ENCODE results near the gene ATP5MK.
"Not testable (repeated sequence)": the region's sequence is repeated elsewhere in the genome, so short reads cannot be mapped to it uniquely, and the experiment has no call there.

The ATP5MK gene, protein sequence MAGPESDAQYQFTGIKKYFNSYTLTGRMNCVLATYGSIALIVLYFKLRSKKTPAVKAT

GRCh38 chr10:103396067-103396788, at the start of gene ATP5MK, which contains the start of gene PDCD11:
TSS of gene ATP5MK (minus strand) at chr10:103396475. CDS start at chr10:103392457, 4,018 bp downstream.
TSS of gene PDCD11 (plus strand) at chr10:103396626. CDS start at chr10:103398427, 1,801 bp downstream.
- peak; percentile 93 to 98 for DNase-seq

GRCh38 chr10:103445366-103445765, 49.1 kb upstream of the ATP5MK start:
- no peak for DNase-seq

GRCh38 chr10:103444478-103444877, 48.2 kb upstream of the ATP5MK start:
- DNase-seq, result no peak

DNA sequence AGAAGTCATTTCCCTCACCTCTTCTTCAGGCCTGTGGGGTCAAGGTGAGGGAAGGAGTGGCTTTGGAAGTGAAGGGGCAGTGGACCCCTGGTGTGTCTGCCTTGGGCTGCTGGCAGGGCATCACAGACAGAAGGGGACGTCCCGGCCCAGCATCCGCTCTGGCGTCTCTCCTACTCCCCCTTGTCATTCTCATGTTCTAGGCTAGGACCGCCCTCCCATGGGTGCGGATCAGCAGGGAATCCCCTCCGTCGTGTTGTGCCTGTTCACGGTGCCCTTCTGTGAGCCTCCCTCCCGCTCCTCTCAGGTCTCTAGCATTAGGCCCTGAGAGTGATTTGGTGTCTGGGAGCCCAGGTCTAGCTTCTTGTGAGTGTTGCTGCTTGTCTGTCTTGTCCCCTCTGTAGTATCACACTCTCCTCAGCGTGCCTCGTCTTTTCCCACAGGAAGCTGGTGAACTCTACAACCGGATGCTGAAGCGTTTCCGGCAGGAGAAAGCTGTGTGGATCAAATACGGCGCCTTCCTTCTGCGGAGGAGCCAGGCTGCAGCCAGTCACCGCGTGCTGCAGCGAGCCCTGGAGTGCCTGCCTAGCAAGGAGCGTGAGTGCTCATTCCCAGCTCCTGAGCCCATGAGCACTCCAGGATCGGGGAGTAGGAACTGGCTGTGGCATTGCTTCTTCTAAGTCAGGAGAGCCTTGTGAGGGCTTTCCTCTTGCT, 47.4 kb upstream of the ATP5MK start:
- no peak for DNase-seq

GRCh38 chr10:103442031-103442461, 45.8 kb upstream of the ATP5MK start:
- DNase-seq, result no peak

- no peak for DNase-seq
Observed at GRCh38 chr10:103441611-103442010, 45.3 kb upstream of the ATP5MK start.

GRCh38 chr10:103441206-103441605, 44.9 kb upstream of the ATP5MK start:
- no peak for DNase-seq

DNA sequence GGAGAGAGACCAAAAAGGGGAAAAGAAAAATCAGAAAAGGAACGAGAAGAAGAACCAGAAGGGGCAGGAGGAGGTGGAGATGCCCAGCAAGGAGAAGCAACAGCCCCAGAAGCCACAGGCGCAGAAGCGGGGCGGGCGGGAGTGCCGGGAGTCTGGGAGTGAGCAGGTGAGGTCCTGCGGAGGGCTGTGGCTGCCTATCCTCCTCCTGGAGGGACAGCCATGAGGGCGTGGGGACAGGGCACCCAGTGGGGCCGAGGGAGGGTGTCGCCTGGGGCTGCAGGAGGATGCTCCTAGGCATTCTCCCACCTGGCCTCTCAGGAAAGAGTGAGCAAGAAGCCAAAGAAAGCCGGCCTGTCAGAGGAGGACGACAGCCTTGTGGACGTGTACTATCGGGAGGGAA, 44.1 kb upstream of the ATP5MK start:
- DNase-seq, result no peak

GRCh38 chr10:103439776-103440175, 43.5 kb upstream of the ATP5MK start:
- DNase-seq, result no peak

DNA sequence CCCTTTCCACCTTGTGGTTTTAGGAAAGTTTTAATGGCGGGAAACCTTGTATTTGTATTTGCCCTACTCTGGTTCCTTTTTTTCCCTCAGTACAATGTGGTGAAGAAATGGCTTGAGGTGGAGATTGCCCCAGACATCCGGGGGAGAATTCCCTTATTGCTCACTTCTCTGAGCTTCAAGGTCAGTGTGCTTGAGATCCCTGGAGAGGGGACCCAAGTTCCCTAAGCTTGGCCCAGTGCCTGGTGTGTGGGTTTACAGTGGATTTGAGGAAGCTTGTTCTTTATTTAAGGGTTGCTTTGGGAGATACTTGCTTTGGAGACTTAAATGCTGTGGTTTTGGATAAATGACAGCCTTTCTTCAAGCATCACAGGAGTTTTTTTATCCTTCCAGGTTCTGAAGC, 37.6 kb upstream of the ATP5MK start:
- DNase-seq, result no peak

DNA sequence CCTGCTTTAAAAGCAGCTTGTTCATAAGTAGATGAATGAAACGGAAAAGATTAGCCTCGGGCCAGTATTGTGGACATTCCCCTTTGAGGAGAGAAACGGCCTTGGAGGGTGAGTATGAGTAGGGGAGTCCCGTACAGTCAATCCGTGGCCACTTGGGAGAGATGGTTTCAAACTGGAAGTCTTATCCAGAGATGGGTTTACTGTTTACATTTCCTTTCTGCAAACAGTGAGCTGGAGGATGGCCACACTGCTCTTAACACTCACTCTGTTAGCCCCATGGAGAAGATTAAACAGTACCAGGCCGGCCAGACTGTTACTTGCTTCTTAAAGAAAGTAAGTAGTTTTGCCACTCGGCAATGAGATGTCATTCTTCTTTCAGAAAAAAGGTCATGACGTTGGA, 35.6 kb upstream of the ATP5MK start:
- no peak for DNase-seq

DNA sequence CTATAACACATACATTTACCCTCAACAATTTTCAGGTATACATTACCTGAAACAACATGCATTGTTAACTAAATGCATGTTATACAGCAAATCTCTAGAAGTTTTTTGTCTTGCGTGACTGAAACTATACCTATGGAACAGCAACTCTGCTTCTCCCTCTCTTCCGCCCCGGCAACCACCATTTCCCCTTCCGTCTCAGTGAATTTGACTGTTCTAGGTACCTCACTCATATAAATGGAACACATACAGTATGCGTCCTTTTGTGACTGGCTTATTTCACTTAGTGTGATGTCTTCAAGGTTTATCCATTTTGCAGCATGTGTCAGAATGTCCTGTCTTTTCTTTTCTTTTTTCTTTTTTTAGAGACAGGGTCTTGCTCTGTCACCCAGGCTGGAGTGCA, 33.4 kb upstream of the ATP5MK start:
- no peak for DNase-seq

- DNase-seq, result no peak
Observed at GRCh38 chr10:103428989-103429643, 32.8 kb upstream of the ATP5MK start.

- DNase-seq, result no peak
Observed at GRCh38 chr10:103427866-103428265, 31.6 kb upstream of the ATP5MK start.

GRCh38 chr10:103423748-103424147, 27.5 kb upstream of the ATP5MK start:
- DNase-seq, result no peak

DNA sequence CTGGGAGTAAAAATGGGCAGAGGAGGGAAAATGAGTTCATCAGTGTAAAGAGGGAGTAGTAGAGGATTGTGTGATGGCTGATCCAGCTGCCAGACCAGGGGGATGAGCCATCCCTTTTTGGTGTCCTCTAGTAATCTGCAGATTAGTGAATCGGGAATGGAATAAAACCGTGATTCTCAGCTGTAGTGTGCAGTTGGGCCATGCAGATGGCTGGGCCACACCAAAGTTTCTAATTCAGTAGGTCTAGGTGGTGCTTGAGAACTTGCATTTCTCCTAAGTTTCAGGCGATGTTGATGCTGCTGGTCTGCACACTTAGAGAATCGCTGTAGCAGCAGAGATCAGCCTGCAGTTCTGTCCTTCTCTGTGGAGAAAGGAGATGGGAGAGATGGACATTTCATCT, 22.8 kb upstream of the ATP5MK start:
- no peak for DNase-seq

DNA sequence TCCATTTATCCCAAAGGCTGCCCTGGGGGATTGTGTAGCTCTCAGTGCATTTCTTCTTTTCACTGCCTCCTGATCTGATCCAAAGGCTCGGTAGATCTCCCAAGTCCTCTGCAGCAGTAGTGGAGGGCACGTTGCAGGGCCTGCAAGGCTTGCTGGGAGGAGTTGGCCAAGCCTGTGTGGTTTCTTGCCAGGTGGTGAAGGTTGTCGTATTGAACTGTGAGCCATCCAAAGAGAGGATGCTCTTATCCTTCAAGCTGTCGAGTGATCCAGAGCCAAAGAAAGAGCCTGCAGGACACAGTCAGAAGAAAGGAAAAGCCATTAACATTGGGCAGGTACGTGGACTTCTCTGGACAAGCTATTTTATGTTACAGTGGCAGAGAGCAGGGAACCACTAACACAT, 21.3 kb upstream of the ATP5MK start:
- DNase-seq, result peak in 1 of 2 experiments; percentile 39

DNA sequence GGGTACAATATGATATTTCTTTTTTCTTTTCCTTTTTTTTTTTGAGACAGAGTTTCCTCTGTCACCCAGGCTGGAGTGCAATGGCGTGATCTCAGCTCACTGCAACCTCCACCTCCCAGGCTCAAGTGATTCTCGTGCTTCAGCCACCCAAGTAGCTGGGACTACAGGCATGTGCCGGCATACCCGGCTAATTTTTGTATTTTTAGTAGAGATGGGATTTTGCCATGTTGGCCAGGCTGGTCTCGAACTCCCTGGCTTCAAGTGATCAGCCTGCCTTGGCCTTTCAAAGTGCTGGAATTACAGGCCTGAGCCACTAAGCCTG, 20.8 kb upstream of the ATP5MK start:
- DNase-seq, result not testable (repeated sequence)

GRCh38 chr10:103416436-103417147, 20.3 kb upstream of the ATP5MK start:
- DNase-seq, result peak in 1 of 2 experiments; percentile 42

- DNase-seq, result no peak
Observed at GRCh38 chr10:103415581-103415980, 19.3 kb upstream of the ATP5MK start.

- DNase-seq, result no peak
Observed at GRCh38 chr10:103413564-103413963, 17.3 kb upstream of the ATP5MK start.

DNA sequence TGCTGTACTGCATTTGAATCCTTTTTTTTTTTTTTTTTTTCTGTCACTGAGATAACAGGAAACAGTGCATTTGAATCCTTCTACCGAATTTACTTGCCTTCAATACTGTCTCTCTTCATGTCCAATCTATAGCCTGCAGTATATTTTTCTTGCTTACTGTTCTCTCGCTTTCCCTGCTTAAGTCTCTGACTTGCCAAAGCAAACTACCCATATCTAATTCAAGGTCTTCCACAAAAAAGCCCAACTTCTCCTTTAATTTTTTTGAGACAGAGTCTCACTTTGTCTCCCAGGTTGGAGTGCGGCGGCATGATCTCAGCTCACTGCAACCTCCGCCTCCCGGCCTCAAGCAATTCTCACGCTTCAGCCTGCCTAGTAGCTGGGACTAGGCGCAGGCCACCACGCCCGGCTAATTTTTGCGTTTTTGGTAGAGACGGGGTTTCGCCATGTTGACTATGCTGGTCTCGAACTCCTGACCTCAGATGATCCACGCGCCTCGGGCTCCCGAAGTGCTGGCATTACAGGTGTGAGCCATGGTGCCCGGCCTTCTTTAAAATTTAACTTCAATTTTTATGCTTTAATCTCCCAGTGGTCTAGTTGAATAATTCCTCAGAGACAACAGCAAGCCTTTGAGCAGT, 1.0 kb upstream of the ATP5MK start:
- DNase-seq, result no peak

- DNase-seq, result no peak
Observed at GRCh38 chr10:103396789-103397087, 463 bp upstream of the ATP5MK start.

All from cerebellar nuclear complex (tissue), 1 donor.